Karpas-422 (cell line): ENCODE data around the gene PACRG. TPM values are rescaled to one million over a fixed set of nuclear protein-coding genes. Genes with fewer than 3 reads are reported as not detected.

Source experiments
- DNase-seq: peaks from one replicate; pipeline ENCODE4 v3.0.0-alpha.2; 2015
- H2AFZ ChIP-seq: fragments of 200-600 bp; sonication (generic); 2 replicates; pipeline ENCODE4 v1.6.1; 2014; ENCODE audit warnings: antibody characterized with exemption, low read length, mixed read lengths
- H3K27ac ChIP-seq: fragments of 200-600 bp; sonication (generic); 2 replicates; pipeline ENCODE4 v1.5.1; 2014; ENCODE audit warnings: mild to moderate bottlenecking, low read length, moderate library complexity
- H3K27me3 ChIP-seq: fragments of 200-600 bp; sonication (generic); 2 replicates; pipeline ENCODE4 v1.6.1; 2014; ENCODE audit warnings: low read length, mixed read lengths
- H3K36me3 ChIP-seq: fragments of 200-600 bp; sonication (generic); 2 replicates; pipeline ENCODE4 v1.6.1; 2014; ENCODE audit warnings: low read length, mixed read lengths; ENCODE audit not compliant: insufficient read depth
- H3K4me1 ChIP-seq: fragments of 200-600 bp; sonication (generic); 2 replicates; pipeline ENCODE4 v1.6.1; 2014; ENCODE audit warnings: mild to moderate bottlenecking, low read length, mixed read lengths
- H3K4me2 ChIP-seq: fragments of 200-600 bp; sonication (generic); 2 replicates; pipeline ENCODE4 v1.6.1; 2014; ENCODE audit warnings: low read length, low read depth, mild to moderate bottlenecking; ENCODE audit not compliant: poor library complexity, severe bottlenecking
- H3K4me3 ChIP-seq: fragments of 200-600 bp; sonication (generic); 2 replicates; pipeline ENCODE4 v1.5.1; 2014; ENCODE audit warnings: mild to moderate bottlenecking, antibody characterized with exemption, low read length, mixed read lengths
- H3K79me2 ChIP-seq: fragments of 200-600 bp; sonication (generic); 2 replicates; pipeline ENCODE4 v1.6.1; 2014; ENCODE audit warnings: mild to moderate bottlenecking, low read length, mixed read lengths
- H3K9ac ChIP-seq: fragments of 200-600 bp; sonication (generic); 2 replicates; pipeline ENCODE4 v1.6.0; 2014; ENCODE audit warnings: low read length
- H3K9me2 ChIP-seq: fragments of 200-600 bp; sonication (generic), shearing (Covaris generic); replicated peaks from 2 replicates; pipeline ENCODE4 v1.6.0; 2014; ENCODE audit warnings: mild to moderate bottlenecking, low read length, moderate library complexity; ENCODE audit not compliant: insufficient read depth
- H3K9me3 ChIP-seq: fragments of 300-700, 200-600 bp; sonication (generic); 2 replicates; pipeline ENCODE4 v1.6.1; 2014; ENCODE audit warnings: low read length, mixed read lengths
- H4K20me1 ChIP-seq: fragments of 200-600 bp; sonication (generic); 2 replicates; pipeline ENCODE4 v1.6.1; 2014; ENCODE audit warnings: mild to moderate bottlenecking, antibody characterized with exemption, low read length, low read depth; ENCODE audit not compliant: insufficient read depth
- total RNA-seq: library from RNA; depleted of rRNA; stranded (reverse); fragments of >200 nt; shearing (Covaris generic); gene quantifications from 2 replicates; pipeline ENCODE4 v1.2.3, GENCODE V29; 2014; ENCODE audit warnings: low replicate concordance

PACRG gene
- total RNA-seq, 1 experiment from 2014 or later = not detected

GRCh38 chr6:163008626-163009025 lies 280.9 kb downstream of the PACRG start:
- H3K9me3 ChIP-seq = peaks cover 17% of the 10 kb centered on the region
- H3K27me3 ChIP-seq = no peaks in the 10 kb centered on the region
- no peak overlapping the region for H3K4me2 ChIP-seq
- no peaks in the 10 kb centered on the region for H3K36me3 ChIP-seq
- no peak overlapping the region for H3K9ac ChIP-seq
- H3K9me2 ChIP-seq = no peaks in the 10 kb centered on the region
- DNase-seq = no peak
- no peaks in the 10 kb centered on the region for H3K4me1 ChIP-seq
- H4K20me1 ChIP-seq = no peaks in the 10 kb centered on the region
- H2AFZ ChIP-seq = no peak overlapping the region
- H3K27ac ChIP-seq = no peak overlapping the region
- H3K4me3 ChIP-seq = no peak overlapping the region
- no peaks in the 10 kb centered on the region for H3K79me2 ChIP-seq

GRCh38 chr6:163010145-163010544 lies 282.4 kb downstream of the PACRG start:
- Histone ChIP-seq H3K9me3 (peaks cover 18% of the 10 kb centered on the region), H3K36me3 (no peaks in the 10 kb centered on the region), H3K4me1 (no peaks in the 10 kb centered on the region), H3K9ac (no peak overlapping the region), H4K20me1 (no peaks in the 10 kb centered on the region), H2AFZ (no peak overlapping the region), H3K4me2 (no peak overlapping the region), H3K27ac (no peak overlapping the region), H3K4me3 (no peak overlapping the region), H3K79me2 (no peaks in the 10 kb centered on the region), H3K27me3 (no peaks in the 10 kb centered on the region), H3K9me2 (no peaks in the 10 kb centered on the region)
- DNase-seq = no peak

GRCh38 chr6:163014736-163015135 lies 287.0 kb downstream of the PACRG start:
- Histone ChIP-seq H4K20me1 (no peaks in the 10 kb centered on the region), H3K4me3 (no peak overlapping the region), H2AFZ (no peak overlapping the region), H3K4me2 (no peak overlapping the region), H3K9me2 (no peaks in the 10 kb centered on the region), H3K27ac (no peak overlapping the region), H3K9me3 (peaks cover 6% of the 10 kb centered on the region), H3K4me1 (no peaks in the 10 kb centered on the region), H3K36me3 (no peaks in the 10 kb centered on the region), H3K9ac (no peak overlapping the region), H3K27me3 (no peaks in the 10 kb centered on the region), H3K79me2 (no peaks in the 10 kb centered on the region)
- no peak for DNase-seq

DNA sequence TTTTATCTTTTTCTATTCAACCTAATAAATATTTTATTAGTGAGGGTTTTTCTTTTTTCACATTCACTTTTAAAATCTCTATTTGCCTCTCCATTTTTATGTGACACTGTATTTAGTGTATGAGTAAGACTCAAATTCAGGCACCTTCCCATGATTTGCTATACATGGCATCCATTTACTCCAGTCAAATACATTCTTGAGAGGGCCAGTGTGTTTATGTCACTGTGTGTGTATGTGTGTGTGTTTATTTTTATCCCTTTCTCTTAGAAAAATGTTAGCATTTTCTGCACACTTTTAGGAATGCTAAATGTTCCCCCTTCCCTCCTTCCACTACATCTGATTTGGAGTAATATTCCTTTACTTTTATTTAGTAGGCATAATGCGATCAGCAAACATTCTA lies 290.0 kb downstream of the PACRG start:
- no peaks in the 10 kb centered on the region for H3K4me1 ChIP-seq
- H3K27me3 ChIP-seq = no peaks in the 10 kb centered on the region
- H3K4me3 ChIP-seq = no peak overlapping the region
- H3K36me3 ChIP-seq = no peaks in the 10 kb centered on the region
- H4K20me1 ChIP-seq = no peaks in the 10 kb centered on the region
- DNase-seq = no peak
- H3K9me3 ChIP-seq = peaks cover 15% of the 10 kb centered on the region
- H3K9ac ChIP-seq = no peak overlapping the region
- H3K9me2 ChIP-seq = no peaks in the 10 kb centered on the region
- no peak overlapping the region for H2AFZ ChIP-seq
- no peak overlapping the region for H3K4me2 ChIP-seq
- H3K79me2 ChIP-seq = no peaks in the 10 kb centered on the region
- no peak overlapping the region for H3K27ac ChIP-seq

DNA sequence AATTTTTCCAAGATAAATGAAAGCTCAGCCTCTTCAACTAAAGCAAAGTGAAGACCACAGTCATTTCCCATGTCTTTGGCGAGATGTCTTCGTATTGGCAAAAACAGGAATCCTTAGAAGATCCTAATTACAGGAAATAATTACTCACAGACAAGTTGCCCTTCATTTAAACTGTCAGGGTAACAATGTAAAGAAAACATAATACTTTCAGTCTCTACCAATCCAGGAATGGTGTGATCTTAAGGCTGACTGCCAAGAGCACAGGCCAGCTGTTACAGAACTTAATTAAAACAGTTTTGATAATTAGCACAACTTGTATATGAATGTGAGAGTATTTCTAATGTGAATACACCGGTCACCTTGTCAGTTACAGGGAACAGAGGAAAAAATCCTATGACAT lies 292.2 kb downstream of the PACRG start:
- H3K9me3 ChIP-seq = peaks cover 17% of the 10 kb centered on the region
- H3K27ac ChIP-seq = no peak overlapping the region
- H3K27me3 ChIP-seq = no peaks in the 10 kb centered on the region
- H4K20me1 ChIP-seq = no peaks in the 10 kb centered on the region
- H3K36me3 ChIP-seq = no peaks in the 10 kb centered on the region
- DNase-seq = no peak
- no peak overlapping the region for H2AFZ ChIP-seq
- H3K79me2 ChIP-seq = no peaks in the 10 kb centered on the region
- no peak overlapping the region for H3K9ac ChIP-seq
- no peaks in the 10 kb centered on the region for H3K4me1 ChIP-seq
- H3K9me2 ChIP-seq = no peaks in the 10 kb centered on the region
- H3K4me2 ChIP-seq = no peak overlapping the region
- no peak overlapping the region for H3K4me3 ChIP-seq

DNA sequence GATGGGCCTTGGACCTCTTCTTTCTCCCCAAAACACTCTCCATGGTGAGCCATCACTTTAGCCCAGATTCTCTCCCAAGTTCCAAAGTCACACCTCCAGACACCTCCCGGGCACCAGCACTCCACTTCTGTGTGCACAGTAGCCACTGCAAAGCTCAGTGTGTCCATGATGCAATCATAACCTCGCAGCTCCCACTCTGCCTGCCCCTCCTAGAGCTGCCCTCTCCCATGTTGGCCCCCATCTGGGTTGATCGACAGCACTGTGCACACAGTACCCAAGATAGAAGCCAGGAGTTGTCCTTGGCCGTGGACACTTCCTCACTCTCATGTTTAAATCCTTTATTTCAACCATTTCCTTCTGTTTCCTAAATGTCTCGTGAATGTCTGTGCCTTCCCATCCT lies 293.3 kb downstream of the PACRG start:
- DNase-seq = no peak
- Histone ChIP-seq H3K9me3 (peaks cover 20% of the 10 kb centered on the region), H2AFZ (no peak overlapping the region), H3K27me3 (no peaks in the 10 kb centered on the region), H3K36me3 (no peaks in the 10 kb centered on the region), H3K4me3 (no peak overlapping the region), H3K79me2 (no peaks in the 10 kb centered on the region), H3K27ac (no peak overlapping the region), H3K4me2 (no peak overlapping the region), H3K9me2 (no peaks in the 10 kb centered on the region), H3K9ac (no peak overlapping the region), H3K4me1 (no peaks in the 10 kb centered on the region), H4K20me1 (no peaks in the 10 kb centered on the region)

GRCh38 chr6:163023700-163024099 lies 295.9 kb downstream of the PACRG start:
- Histone ChIP-seq H3K9me3 (peaks cover 21% of the 10 kb centered on the region), H3K27me3 (no peaks in the 10 kb centered on the region), H3K27ac (no peak overlapping the region), H3K36me3 (no peaks in the 10 kb centered on the region), H4K20me1 (no peaks in the 10 kb centered on the region), H3K4me1 (no peaks in the 10 kb centered on the region), H3K4me3 (no peak overlapping the region), H2AFZ (no peak overlapping the region), H3K9ac (no peak overlapping the region), H3K79me2 (no peaks in the 10 kb centered on the region), H3K4me2 (no peak overlapping the region), H3K9me2 (no peaks in the 10 kb centered on the region)
- DNase-seq = no peak

GRCh38 chr6:163026893-163027292 lies 299.1 kb downstream of the PACRG start:
- Histone ChIP-seq H3K4me3 (no peak overlapping the region), H3K4me1 (no peaks in the 10 kb centered on the region), H2AFZ (no peak overlapping the region), H3K4me2 (no peak overlapping the region), H3K27me3 (no peaks in the 10 kb centered on the region), H3K9me2 (no peaks in the 10 kb centered on the region), H3K9me3 (peaks cover 24% of the 10 kb centered on the region), H3K9ac (no peak overlapping the region), H3K79me2 (no peaks in the 10 kb centered on the region), H4K20me1 (no peaks in the 10 kb centered on the region), H3K27ac (no peak overlapping the region), H3K36me3 (no peaks in the 10 kb centered on the region)
- no peak for DNase-seq

DNA sequence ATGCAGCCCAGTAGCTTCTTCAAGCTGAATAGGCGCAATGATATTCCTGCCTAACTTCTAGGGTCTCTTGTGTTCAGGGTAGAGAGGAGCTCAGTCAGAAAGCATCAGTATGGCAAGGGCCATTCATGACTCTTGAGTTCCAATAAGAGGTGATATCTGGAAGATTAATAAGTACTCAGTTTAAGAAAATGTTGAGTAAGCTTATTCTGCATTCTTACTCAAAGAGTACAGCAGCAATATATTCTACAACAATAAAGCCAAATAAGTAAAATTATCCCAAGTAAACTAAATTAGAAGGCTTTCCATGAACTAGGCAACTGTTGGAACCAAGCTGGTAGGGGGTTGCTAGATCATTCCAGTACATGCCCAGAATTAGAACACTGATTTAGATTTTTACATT lies 303.2 kb downstream of the PACRG start:
- H3K4me2 ChIP-seq = no peak overlapping the region
- H3K9me3 ChIP-seq = peaks cover 7% of the 10 kb centered on the region
- no peak overlapping the region for H3K4me3 ChIP-seq
- no peak overlapping the region for H3K27ac ChIP-seq
- H2AFZ ChIP-seq = no peak overlapping the region
- no peak for DNase-seq
- no peaks in the 10 kb centered on the region for H3K4me1 ChIP-seq
- no peak overlapping the region for H3K9ac ChIP-seq
- no peaks in the 10 kb centered on the region for H3K79me2 ChIP-seq
- no peaks in the 10 kb centered on the region for H3K9me2 ChIP-seq
- H3K36me3 ChIP-seq = no peaks in the 10 kb centered on the region
- H4K20me1 ChIP-seq = no peaks in the 10 kb centered on the region
- no peaks in the 10 kb centered on the region for H3K27me3 ChIP-seq
